ENCODE data around the gene GCGR. TPM values are rescaled to one million over a fixed set of nuclear protein-coding genes. Genes with fewer than 3 reads are reported as not detected.
A peak's percentile ranks its signal among the peaks of the same experiment; 100 is the strongest.

The GCGR gene
- total RNA-seq, 1 donor from 2014 or later, result not detected

DNA sequence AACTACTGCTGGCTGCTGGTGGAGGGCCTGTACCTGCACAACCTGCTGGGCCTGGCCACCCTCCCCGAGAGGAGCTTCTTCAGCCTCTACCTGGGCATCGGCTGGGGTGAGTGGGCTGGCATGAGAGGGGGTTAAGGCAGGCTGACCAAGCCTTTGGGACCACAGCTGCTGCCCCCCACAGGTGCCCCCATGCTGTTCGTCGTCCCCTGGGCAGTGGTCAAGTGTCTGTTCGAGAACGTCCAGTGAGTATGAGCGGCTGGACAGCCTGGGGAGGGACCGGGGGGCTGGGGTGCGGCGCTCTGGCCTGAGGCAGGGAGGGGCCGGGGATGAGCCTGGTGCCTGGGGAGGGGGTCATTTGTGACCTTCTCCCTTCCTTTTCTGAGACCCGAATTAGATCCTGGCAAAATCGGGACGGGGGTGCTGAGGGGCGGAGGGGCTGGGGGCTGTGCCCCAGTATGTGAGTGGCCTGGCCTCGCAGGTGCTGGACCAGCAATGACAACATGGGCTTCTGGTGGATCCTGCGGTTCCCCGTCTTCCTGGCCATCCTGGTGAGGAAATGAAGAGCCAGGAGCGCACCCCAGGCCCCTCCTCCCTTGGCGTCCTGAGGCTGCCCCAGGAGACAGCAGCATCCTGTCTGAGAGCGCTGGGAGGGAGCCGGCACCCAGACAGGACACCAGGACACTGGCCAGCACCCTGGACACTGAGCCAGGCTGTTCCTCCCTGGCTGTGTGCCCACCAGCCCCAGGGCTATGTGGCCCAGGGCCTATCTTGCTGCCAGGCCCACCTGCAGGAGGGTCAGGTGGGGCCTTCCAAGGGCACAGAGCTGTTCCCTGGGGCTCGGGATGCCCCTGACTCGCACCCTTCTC is 8.0 kb downstream of the GCGR start:
- DNase-seq (ENCODE audit: low read depth in 2 of 2), result no peak

DNA sequence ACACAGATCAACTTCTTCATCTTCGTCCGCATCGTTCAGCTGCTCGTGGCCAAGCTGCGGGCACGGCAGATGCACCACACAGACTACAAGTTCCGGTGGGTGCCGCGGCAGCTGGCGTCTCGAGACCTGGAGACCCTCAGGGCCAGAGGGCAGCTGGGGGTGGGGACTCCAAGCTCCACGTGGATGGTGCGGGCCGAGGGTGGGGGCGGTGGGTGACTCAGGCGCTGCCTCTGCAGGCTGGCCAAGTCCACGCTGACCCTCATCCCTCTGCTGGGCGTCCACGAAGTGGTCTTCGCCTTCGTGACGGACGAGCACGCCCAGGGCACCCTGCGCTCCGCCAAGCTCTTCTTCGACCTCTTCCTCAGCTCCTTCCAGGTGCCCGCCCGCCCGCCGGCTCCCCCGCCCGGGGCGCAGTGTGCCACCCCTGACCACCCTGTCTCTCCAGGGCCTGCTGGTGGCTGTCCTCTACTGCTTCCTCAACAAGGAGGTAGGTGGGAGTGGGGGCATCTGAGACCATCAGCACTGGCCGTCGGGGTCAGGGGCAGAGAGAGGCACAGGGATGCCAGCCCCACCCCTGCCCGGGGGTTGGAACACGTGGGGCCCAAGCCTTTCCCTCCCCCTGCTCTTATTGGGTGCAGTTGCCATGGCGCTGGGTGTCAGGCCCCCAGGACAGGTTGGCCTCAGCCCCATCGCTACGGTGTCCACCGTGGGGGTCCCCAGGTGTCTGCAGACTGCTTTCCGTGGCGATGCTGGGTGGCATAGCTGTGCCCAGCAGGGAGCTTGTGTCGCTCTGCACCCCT is 8.8 kb downstream of the GCGR start:
- DNase-seq (ENCODE audit: low read depth in 2 of 2), result no peak

DNA sequence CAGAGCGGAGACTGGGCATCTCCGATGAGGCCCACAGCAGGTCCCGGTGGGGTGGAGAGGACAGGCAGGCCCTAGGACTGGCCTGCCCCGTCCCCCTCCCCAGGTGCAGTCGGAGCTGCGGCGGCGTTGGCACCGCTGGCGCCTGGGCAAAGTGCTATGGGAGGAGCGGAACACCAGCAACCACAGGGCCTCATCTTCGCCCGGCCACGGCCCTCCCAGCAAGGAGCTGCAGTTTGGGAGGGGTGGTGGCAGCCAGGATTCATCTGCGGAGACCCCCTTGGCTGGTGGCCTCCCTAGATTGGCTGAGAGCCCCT is 9.4 kb downstream of the GCGR start:
- no peak for DNase-seq (ENCODE audit: low read depth in 2 of 2)

DNA sequence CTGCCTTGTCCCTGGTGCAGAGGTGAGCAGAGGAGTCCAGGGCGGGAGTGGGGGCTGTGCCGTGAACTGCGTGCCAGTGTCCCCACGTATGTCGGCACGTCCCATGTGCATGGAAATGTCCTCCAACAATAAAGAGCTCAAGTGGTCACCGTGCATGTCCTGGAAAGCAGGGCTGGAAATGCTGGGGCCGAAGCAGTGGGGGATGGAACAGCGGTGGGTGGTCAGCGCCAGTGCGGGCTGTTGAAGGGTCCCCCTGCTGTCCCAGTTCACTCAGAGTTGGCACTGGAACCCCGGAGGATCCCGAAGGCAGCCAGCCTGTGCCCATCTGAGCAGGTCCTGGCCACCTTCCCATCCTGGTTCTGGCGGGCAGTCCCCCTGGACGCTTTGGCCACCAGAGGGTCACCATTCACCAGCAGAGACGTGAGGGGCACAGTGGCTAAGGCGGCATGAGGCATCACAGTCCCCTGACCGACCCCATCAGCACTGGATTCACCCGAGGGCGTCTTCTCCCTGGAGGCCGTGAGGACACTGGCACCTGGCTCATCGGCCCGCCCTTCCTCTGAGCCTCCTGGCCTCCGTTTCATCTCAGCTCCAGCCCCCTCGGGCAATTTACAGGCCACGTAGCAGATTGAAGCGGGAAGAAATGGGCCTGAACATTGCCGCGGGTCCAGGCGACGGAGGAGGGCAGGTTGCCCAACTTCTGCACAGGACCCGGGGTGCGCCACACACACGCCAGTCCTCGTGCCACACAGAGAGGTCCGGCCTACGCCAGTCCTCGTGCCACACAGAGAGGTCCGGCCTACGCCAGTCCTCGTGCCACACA is 10.1 kb downstream of the GCGR start:
- DNase-seq (ENCODE audit: low read depth in 2 of 2), result no peak

DNA sequence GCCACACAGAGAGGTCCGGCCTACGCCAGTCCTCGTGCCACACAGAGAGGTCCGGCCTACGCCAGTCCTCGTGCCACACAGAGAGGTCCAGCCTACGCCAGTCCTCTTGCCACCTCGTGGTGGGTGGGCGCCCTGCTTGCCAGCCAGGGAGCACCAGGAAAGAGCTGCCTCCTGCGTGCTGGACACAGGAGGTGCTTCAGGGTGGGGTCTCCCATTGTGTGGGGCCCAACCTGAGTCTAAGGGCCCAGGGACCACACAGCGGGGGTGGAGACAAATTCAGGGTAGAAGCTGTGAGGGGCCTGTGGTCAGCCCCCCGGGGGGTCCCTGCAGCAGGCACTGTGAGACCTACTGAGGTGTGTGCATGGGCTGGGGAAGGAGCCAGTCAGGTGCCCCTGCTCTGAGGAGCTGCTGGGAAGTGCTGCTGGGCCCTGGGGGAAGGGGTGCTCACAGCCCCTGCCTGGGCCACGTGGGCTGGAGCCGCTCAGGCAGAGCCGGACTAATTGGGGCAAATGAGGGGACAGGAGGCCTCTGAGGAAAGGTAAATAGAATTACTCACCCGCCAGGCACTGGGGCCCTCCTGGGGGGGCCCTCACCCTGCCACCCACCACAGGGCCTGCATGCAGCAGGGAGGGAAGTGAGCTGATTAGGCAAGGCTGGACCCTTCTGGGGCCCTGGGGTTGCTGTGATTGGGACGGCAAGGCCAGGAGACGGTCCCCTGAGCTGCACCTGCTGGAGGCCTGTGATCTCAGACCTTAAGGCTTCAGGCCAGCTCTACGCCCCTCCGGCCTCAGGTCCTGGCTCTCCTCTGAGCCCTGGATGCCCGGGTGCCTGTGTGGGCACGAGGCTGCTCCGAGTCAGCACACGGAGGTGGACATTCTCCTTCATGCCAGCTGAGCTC is 11.0 kb downstream of the GCGR start:
- no peak for DNase-seq (ENCODE audit: low read depth in 2 of 2)

DNA sequence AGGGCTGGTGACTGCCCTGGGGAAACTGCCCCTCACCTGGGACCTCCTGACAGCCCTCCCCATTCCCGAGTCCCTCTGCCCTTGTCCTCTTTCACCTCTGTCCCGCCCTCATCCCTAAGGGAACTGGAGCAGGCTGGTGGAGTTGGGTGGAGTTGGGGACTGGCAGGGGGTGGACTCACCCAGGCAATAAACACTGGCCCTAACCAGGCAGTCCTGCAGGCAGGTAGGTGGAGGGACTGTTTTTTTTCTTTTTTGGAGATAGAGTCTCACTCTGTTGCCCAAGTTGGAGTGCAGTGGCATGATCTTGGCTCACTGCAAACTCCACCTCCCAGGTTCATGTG is 11.7 kb downstream of the GCGR start:
- no peak for DNase-seq (ENCODE audit: low read depth in 2 of 2)

DNA sequence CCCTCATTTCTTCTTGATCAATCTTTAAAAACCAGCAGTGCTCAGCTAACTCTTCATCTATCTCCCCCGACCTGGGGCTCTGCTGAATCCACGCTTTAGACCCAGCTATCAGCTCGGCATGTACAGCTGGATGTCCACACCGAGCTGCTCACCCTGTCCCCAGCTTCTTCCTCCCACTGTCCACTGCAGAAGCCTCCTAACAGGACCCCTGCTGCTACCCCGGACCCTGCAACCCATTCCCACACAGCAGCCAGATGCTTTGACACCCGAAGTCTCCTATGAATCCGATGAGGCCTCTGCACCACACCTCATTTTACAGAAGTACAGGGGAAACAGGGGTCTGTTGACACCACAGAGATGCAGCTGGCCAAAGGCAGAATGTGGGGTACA is 13.8 kb downstream of the GCGR start:
- DNase-seq (ENCODE audit: low read depth in 2 of 2), result no peak

DNA sequence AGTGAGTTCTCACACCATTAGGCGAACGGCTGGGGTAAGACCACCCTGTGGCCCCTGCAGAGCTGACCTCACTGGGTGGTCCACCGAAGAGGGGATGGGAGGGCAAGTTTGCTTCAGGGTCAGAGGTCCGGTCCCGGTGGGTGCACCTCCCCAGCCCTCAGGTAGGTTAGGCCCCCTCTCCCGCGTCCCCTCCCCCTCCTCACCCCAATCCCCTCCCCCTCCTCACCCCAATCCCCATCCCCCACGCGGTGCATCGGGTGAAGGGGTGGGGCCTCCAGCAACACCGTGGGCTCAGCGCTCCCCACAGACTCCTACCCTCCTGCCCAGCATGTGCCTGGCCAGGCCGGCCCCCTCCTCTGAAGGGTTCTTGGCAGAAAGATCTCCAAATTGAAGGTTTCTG is 15.8 kb downstream of the GCGR start:
- no peak for DNase-seq (ENCODE audit: low read depth in 2 of 2)

DNA sequence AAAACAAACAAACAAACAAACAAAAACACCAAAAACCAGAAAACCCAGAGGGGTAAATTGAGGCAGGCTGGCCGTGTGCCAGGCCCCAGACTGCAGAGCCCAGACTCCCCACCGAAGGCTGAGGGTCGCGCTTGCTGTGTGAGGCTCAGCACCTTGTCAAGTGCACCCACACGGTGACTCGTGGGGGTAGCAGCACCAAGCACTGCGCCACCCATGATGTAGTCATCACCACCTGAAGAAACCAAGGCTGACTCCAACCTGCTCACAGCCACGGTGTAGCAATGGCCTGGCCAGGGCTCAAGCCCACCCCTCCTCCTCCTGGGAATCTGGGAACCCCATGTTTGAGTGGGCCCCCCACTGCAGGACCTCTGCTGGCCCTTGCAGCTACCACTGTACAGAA is 17.2 kb downstream of the GCGR start:
- no peak for DNase-seq (ENCODE audit: low read depth in 2 of 2)

DNA sequence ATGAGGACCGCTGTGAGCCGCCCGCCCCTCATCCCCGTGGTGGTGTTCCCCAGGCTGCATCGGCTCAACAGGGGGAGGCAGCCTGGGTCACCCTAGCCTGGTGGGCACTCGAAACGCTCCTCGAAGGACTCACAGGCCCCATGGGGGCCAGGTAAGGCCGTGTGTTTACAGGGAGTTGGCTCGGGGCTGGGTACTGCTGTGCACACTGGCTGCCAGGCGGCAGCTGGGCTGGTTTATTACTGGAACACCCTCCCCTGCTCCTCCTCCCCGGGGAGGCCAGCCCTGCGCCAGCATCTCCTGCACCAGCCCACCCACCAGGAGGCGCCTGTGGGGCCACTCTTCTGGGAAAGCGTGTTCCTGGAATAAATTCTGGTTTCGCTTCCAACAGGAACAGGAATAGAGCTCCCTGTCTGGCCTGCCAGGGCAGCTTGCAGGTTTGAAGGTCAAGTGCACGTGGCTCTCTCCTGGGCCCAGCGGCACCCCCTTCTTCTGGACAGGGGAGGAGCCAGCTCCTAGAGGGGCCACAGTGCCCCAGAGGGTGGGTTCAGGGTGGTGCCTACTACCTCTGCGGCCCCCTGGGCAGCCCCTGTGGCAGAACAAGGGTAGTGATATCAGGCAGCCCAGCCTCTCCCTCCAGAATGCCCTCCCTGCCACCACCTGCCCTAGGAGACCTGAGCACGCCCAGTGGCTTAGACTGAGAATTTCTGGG is 17.8 kb downstream of the GCGR start:
- DNase-seq (ENCODE audit: low read depth in 2 of 2), result peak; percentile 68 to 78

DNA sequence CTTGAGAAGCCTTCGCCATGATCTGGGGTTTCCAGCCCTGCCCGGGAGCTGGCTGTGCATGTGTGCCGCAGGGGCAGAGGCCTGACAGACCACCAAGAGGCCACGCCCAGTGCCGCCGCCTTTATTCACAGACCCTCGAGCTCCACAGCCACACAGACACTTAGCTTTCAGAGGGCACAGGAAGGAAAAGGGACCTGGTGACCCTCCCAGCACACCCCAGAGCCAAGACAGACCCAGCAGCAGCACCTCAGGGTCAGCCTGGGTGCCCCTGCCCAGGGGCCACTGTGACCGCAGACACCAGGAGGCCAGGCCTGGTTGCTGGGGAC is 18.3 kb downstream of the GCGR start:
- no peak for DNase-seq (ENCODE audit: low read depth in 2 of 2)

DNA sequence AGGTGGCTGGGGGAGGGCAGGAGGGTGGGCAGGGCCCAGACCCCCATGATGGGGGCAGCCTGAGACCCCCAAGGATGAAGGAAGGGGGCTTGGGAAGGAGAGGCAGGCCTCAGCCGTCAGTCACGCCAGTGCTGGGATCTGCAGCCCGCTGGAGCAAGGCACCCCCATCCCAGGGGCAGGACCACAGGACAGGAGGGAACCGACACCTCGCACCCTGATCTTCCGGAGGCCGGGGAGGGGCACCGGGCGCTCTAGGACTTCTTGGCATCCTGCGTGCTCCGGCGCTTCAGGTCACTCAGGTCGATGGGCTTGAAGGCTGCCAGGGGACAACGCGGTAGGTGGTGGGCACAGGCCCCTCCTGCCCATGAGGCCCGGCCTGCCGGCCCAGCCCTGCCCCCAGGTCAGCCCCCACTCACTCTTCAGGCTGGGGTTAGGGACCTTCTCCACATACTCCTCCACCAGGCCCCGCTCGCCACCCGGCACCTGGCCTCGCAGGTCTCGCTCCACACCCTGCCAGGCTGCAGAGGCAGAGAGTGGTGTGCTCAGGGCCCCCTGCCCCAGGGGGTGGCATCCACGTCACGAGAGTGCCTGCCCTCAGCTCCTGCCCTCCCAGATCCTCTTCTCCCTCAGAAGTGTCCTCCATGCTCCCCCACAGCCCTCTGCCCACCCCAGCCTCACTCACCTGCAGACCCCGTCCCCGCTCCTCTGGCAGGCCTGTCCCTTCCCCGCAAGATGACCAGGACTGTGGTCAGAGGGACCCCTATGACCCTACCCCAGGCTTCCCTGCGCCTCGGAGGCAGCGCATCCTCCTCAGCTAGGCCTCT is 19.3 kb downstream of the GCGR start:
- no peak for DNase-seq (ENCODE audit: low read depth in 2 of 2)

DNA sequence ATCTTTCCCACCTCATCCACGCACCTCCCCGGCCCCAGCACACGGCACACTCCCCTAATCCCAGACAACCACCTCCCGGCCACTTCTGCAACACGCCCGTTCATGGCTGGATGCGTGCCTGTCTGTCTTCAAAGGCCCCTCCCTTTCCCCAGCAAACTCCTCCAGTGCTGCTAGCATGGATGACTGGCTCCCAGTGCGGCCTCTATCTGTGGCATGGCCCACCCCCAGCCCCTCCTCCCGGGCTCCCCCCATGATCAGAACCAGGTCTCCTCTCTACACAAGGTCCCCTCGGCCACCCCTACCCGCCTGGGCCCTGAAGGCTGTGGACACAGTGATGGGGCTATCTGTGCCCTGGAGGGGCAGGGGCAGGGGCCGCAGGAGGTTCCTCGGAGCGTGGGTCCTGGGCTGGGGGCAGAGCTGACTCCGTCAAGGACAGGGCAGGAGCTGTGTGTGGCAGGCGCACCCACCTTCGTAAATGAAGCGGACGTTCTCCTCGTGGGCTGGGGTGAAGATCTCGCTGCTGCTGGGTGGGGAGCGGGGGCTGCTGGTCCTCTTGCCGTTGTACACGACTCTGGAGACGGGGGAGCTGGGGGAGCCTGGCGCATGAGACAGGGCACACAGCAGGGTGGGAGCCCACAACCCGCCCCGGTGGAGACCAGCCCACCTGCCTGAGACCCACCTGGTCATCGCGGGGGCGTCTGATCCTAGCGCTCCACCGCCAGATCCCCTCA is 20.0 kb downstream of the GCGR start:
- no peak for DNase-seq (ENCODE audit: low read depth in 2 of 2)

DNA sequence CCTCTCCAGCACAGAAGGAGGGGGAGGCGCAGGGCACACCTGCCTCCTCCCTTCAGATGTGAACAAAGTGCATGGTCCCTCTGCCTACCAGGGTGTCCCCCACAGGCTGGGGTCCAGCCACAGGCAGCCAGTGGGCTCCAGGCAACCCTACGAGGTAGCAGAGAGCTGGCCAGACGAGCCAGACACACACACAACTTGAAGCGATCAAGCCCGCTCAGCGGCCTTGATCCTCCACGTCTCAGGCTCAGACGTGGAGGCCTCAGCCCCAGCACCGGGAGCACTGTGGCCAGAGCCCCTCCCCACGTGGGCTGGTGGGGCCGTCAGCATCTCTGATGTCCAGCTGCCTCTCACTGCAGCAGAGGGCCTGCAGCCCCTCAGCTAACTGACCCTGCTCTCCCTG is 20.6 kb downstream of the GCGR start:
- no peak for DNase-seq (ENCODE audit: low read depth in 2 of 2)

DNA sequence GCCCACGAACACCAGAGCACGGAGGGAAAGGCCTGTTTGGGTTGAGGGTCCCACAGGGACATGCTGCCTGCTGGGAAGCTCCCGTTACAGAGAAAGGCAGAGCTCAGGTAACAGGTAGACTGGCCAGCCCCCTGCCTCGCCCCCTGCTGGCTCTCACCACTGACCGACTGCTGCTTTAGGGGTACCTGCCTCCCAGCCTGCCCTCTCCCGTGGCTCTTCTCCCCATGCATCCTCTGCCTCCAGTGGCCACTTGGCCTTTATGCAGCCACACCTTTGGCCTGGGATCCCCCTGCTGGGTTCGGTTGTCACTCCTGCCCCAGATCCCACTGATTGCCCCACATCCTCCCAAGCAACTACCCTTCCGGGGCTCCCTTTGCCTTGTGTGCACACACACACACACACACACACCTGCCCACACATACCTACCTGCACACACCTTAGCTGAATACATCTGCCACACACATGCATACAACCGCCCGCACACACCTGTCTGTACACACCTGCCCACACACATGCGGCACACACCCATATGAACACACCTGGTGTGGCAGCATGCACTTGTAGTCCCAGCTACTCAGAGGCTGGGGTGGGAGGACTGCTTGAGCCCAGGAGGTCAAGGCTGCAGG is 22.0 kb downstream of the GCGR start:
- DNase-seq (ENCODE audit: low read depth in 2 of 2), result no peak

DNA sequence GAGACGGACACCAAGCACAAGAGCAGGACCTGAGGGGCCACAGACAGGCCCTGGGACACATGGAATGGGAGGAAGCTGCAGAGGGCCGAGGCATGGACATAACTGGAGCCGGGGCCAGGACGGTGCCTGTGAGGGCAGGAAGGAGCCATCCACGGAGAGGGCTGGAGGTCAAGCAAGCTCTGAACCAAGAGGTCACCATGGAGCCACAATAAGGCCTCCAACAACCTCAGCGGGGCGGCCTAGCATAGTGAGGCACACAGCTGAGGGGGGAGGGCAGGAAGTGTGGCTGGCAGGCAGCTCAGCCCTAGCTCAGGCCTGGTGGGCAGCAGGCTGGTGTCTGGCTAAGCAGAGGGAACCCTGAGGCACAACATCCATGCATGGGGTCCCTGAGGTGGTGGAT is 24.7 kb downstream of the GCGR start:
- DNase-seq (ENCODE audit: low read depth in 2 of 2), result no peak

DNA sequence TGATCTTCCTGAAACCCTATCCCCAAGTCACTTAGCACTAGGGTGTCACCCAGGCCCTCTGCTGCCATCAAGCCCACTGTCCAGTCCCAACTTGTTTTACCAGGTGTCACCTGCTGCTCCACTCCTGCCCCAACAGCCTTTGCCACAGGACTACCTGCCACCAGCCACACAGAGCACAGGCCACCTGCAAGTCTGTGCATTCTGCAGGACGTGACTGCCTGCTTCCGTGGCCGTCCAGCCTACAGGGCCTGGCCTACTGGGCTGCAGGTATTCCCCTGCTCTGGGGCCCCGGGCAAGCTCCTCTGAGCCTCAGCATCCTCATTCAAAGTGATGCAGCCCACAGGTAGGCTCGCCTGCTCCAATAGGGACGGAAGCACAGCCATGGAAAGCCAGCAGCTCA is 25.9 kb downstream of the GCGR start:
- no peak for DNase-seq (ENCODE audit: low read depth in 2 of 2)

DNA sequence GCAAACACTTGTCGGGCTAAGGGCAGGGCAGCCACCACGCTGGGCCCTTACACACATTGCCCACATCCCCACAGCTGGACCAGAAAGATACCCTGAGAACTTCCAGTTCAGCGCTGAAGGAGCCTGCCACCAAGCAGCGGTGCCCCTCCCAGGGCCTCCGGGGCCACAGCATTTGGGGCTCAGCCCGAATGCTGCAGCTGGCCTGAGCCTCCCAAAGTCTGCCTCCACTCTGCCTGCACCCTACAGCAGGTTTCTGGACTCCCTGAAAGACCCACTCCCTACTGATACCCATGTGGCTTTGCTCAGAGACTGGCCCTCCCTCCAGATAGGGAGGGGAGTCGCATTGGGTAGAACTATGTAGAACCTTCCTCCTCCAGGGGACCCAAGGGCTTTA is 27.6 kb downstream of the GCGR start:
- DNase-seq (ENCODE audit: low read depth in 2 of 2), result no peak

Measured in dermis microvascular lymphatic vessel endothelial cell (primary cell).